ENCODE results near the gene RAB20.

RAB20 gene

GRCh38 chr13:110528371-110528770, 33.2 kb downstream of the RAB20 start:
- DNase-seq = no peak

GRCh38 chr13:110525328-110526319, 35.9 kb downstream of the RAB20 start:
- no peak for DNase-seq

DNA sequence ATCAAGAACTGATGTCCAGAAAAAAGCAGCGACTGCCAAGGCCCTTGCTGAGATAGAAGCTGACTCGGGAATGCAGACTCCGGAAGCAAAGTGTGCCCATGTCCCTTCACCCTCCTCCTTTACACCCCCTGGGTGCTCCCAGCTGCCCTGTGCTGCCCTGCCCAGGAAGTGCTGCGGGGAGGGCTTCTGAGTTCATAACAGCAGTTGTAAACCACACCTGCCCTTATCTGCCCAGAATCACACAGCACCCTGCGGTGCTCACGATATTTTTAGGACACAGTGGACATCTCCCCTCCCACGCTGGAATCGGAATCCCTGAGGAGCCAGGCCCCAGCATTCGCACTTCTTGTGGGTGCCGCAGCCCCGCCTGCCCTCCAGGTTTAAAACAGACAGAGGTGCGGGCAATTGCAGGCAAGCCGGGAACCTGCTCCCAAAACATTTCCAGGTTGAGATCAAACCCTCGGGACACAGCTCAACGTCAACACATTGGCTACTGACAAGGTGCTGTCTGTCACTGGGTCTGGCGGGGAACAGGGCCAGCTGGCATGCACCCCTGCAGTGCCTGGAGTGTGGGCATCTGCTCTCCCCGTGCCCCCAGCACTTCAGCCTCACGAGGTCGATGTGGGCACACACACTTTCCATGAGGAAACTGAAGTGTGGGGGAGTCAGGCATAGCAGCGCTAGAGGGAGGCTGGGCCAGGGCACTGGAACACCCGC, 36.8 kb downstream of the RAB20 start:
- peak; percentile 20 for DNase-seq

DNA sequence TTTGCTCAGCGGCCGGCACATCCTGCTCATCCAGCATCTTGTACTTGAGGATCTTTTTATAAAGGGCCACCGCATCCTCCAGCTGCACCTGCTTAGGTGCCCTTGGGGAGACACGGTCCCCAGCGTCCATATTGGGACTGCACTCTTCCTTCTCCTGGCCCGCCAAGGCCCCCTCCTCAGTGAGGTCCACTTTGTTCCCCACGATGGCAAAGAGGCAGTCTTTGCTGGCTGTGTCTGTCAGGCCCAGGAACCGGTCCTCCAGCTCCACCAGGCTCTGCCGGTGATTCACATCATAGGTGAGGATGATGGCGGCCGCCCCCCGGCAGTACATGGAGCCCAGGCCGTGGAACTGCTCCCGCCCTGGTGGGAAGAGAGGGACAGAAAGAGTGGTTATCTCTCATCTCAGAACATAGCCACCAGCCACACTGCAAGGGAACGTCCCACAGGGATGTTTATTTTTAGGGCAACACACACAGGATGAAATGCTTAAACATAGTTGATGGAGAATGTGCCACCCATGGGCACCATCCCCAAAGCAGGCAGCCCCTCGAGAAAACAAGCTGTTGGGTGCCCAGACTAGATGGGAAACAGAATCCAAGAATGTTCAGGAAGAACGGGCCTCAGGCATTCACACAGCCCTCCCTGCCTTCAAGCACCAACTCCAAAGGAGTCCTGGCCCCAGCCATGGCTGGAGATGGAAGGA, 37.5 kb downstream of the RAB20 start:
- DNase-seq = no peak

- DNase-seq = no peak
Measured at GRCh38 chr13:110523180-110523579, 38.3 kb downstream of the RAB20 start.

DNA sequence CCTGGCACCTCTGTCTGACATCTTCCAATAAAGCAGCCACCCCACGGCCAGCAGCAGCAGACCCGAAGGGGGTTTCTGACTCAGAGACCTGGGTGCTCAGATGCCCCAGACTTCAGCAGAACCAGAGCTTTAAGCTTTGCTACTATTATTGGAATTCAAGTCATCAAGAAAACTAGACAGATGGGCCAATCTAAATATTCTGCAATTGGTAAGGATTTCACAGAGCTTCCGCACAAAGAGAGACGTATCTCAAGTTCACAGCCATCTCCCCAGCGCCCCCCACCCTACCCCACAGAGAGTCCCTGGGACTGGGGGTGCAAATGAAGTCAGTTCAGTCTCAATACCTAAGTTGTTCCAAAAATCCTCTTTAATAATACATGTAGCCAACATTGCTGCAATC, 38.8 kb downstream of the RAB20 start:
- DNase-seq = no peak

DNA sequence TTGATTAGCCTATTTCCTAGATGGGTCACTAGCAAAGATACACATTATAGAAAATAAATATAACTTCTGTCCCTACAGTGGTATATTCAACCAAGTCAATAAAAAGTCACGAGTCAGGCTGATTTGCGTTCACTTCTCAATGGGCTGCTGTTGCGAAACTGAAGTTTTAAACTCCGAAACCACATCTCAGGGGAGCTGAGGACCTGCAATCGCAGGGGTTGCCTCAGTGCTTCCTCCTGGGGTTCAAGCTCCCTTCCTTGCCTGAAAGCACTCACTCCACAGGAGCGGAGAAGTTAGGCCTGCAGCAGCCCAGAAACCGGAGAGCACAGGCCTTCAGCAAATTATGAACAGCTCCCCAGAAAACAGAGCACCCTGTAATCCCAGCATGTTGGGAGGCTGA, 39.6 kb downstream of the RAB20 start:
- no peak for DNase-seq

GRCh38 chr13:110521296-110521680, 40.2 kb downstream of the RAB20 start:
- no peak for DNase-seq

DNA sequence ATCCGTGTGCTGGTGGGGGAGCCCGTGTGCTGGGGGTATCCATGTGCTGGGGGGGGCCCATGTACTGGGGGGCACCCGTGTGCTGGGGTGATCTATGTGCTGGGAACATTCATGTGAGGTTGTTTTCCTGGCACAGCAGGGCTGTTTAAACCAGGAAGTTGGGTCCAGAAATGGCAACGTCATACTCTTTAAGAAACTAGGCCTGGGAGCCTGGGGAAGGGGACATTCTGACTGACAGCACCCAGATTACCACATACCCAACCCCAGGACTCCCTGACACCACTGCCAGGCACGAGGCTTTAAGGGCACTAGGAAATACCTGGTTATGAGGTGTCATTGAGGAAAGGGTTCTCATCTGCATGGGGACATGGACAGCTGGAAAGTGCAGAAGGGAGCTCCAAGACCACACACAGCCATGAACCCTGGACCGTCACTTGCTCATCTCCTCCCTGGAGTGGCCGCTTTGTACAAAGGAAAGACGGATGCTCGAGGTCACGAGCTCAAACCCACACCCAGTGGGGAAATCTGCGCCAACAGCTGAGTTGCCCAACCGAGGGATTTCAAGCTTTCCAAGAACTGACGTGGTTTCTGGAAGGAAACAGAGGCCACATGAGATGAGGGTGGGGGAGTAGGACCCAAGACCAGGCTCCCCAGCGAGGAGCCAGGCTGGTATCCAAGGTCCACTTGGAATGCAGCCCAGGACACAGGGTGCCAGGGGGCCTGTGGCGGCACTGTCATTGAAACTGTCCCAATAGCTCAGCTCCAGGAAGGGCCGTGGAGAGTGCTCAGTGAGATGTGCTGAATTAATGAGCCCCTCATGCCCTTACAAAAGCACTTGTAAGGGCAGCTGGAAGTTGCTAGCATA, 40.9 kb downstream of the RAB20 start:
- no peak for DNase-seq

DNA sequence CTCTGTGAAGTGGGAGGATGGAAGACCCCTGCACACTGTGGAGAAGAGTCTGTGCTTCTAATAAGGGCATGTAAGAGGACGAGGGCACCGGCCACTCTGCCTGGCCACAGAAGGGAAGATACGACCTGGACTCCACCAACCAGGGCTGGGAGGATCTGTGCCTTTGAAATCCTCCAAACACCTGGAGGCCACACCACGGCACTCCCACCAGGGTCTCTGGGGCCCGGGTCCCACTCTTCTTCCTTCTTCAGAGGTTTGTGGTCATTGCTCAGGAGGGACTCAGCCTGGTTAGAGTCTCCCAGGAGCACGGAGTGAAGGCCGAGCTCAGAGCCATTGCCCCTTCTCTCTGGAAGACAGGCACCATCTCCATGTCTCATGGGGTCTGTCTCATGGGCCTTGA, 42.0 kb downstream of the RAB20 start:
- DNase-seq = no peak

DNA sequence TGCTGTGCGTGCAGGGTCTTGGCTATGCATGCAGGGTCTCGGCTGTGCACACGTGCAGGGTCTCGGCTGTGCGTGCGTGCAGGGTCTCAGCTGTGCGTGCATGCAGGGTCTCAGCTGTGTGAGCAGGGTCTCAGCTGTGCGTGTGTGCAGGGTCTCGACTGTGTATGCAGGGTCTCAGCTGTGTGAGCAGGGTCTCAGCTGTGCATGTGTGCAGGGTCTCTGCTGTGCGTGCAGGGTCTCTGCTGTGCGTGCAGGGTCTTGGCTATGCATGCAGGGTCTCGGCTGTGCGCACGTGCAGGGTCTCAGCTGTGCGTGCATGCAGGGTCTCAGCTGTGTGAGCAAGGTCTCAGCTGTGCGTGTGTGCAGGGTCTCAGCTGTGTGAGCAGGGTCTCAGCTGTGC, 42.5 kb downstream of the RAB20 start:
- DNase-seq = no peak

DNA sequence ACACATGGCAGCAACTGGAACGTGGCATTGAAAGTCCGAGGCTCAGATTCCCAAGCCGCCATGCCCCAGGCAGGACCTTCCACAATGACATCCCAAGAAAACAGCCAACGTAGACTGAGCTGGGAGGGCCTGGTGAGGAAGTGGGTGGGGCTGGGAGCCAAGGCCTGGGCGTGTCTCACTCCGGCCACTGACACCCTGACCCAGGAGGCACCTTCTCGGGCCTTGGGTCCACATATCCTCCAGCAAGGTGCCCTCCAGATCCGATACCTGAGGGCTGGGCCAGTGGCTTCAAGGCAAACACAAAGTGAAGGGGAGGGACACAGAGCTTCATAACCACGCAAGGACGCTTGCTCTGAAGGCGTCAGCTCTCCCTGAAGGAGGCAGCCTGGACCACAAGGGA, 43.0 kb downstream of the RAB20 start:
- DNase-seq = no peak

GRCh38 chr13:110518226-110518525, 43.3 kb downstream of the RAB20 start:
- no peak for DNase-seq

GRCh38 chr13:110517505-110518225, 43.9 kb downstream of the RAB20 start:
- no peak for DNase-seq

- DNase-seq = no peak
Measured at GRCh38 chr13:110516500-110516899, 45.0 kb downstream of the RAB20 start.

GRCh38 chr13:110512198-110512740, 49.3 kb downstream of the RAB20 start:
- DNase-seq = no peak

GRCh38 chr13:110511509-110512181, 49.9 kb downstream of the RAB20 start:
- no peak for DNase-seq

GRCh38 chr13:110509971-110510786, 51.3 kb downstream of the RAB20 start:
- no peak for DNase-seq

- DNase-seq = no peak
Measured at GRCh38 chr13:110509478-110509926, 52.0 kb downstream of the RAB20 start.

Data from activated CD4-positive, alpha-beta T cell treated with anti-CD3 and anti-CD28 coated beads, Interleukin-2, amount 50 U/mL, for 16 hours (primary cell).